ENCODE measurements around the gene ATP1B1. TPM values are rescaled to one million over a fixed set of nuclear protein-coding genes. Genes with fewer than 3 reads are reported as not detected.
A peak's percentile ranks its signal among the peaks of the same experiment; 100 is the strongest.

ATP1B1 gene
- total RNA-seq, 1 experiment from 2014 or later, result 48.6 TPM

GRCh38 chr1:169105434-169106094 lies 926 bp upstream of the ATP1B1 start:
- DNase-seq (ENCODE audit: low read depth, low spot score) (no peak), ATAC-seq (peak; percentile 65)
- H3K4me3 ChIP-seq (replicated peaks in 1 of 2; ENCODE audit: low read depth in 1 of 2, low read length in 2 of 2), result peak overlapping the region; percentile 72 to 84
- intact Hi-C loops (cut with micrococcal nuclease), result loop anchor here (1.0 to 5.0 kb wide), 2 partner anchors 262 to 483 kb away; partner anchors contain the start of gene NME7
- peak overlapping the region; percentile 95 for H3K9ac ChIP-seq (ENCODE audit: low read length)
- no TSS peak for BruUV-seq (replicated peaks)
- H3K36me3 ChIP-seq (ENCODE audit: control insufficient read depth in 1 of 2, insufficient read depth in 2 of 2, low read length in 2 of 2), result no peaks in the 10 kb centered on the region
- peak overlapping the region; percentile 90 for H3K4me2 ChIP-seq (ENCODE audit: low read length)
- peaks cover 41% of the 10 kb centered on the region for H3K79me2 ChIP-seq (ENCODE audit: insufficient read depth, low read length)
- no peaks in the 10 kb centered on the region for H3K27me3 ChIP-seq (ENCODE audit: insufficient read depth, low read length)
- ChIA-PET POLR2A (no interaction called here), RAD21 (ENCODE audit: low non-redundant PET in 1 of 2, low total read pairs in 2 of 2, uncharacterized antibody in 2 of 2, unreplicated experiment in 2 of 2) (no interaction called here), CTCF (interaction anchor here (0.9 to 4.7 kb wide), 2 partner anchors 243 to 469 kb away, joined by 3 to 14 read pairs; no protein-coding TSS in a partner anchor)
- H2AFZ ChIP-seq (ENCODE audit: low read depth, low read length, poor library complexity, severe bottlenecking), result no peak overlapping the region
- no peaks in the 10 kb centered on the region for H3K9me3 ChIP-seq (ENCODE audit: control insufficient read depth in 1 of 2, insufficient read depth in 1 of 2, low read depth in 1 of 2, low read length in 2 of 2)
- TF ChIP-seq RAD21 (IDR thresholded peaks at IDR 0.05; ENCODE audit: low read depth) (peak; percentile 8; the same call in 1 of the 2 replicates), CBX3 (IDR thresholded peaks at IDR 0.05; ENCODE audit: low read depth) (0 out of 2 replicates have a peak, but pooled peaks have one; percentile 15), EGR1 (IDR thresholded peaks at IDR 0.05; ENCODE audit: low read depth) (peak; percentile 77; the same call in 1 of the 2 replicates), EZH2phosphoT487 (IDR thresholded peaks at IDR 0.05; ENCODE audit: borderline replicate concordance) (no peak), JUND (IDR thresholded peaks at IDR 0.05) (no peak), FOSL1 (IDR thresholded peaks at IDR 0.05; ENCODE audit: low read depth) (no peak), ELF1 (IDR thresholded peaks at IDR 0.05; ENCODE audit: borderline replicate concordance, low read depth) (no peak), SP1 (IDR thresholded peaks at IDR 0.05; ENCODE audit: low read depth) (peak; percentile 38; the same call in 1 of the 2 replicates), ZNF274 (IDR thresholded peaks at IDR 0.05; ENCODE audit: low read depth, low read length) (no peak), SIN3A (IDR thresholded peaks at IDR 0.05; ENCODE audit: low read depth) (peak; percentile 61; the same call in 1 of the 2 replicates), POLR2AphosphoS5 (IDR thresholded peaks at IDR 0.05; ENCODE audit: low read depth, low read length) (no peak), MAX (IDR thresholded peaks at IDR 0.05) (peak; percentile 50; the same call in 1 of the 2 replicates), POLR2A (IDR thresholded peaks at IDR 0.05; ENCODE audit: borderline replicate concordance, extremely low read depth, insufficient read depth, insufficient read length) (no peak), SRF (IDR thresholded peaks at IDR 0.05; ENCODE audit: low read depth) (no peak)
- no peaks in the 10 kb centered on the region for H3K9me2 ChIP-seq (ENCODE audit: insufficient read depth)
- peaks cover 42 to 59% of the 10 kb centered on the region in 2 experiments for H3K4me1 ChIP-seq (ENCODE audit: control insufficient read depth in 1 of 2, insufficient read depth in 2 of 2, low read length in 2 of 2)
- H3K27ac ChIP-seq (ENCODE audit: low read depth, low read length), result peak overlapping the region; percentile 63
- no peaks in the 10 kb centered on the region for H4K20me1 ChIP-seq (ENCODE audit: insufficient read depth)
